HepG2 (cell line): ENCODE data around the gene SGPP1. TPM values are rescaled to one million over a fixed set of nuclear protein-coding genes. Genes with fewer than 3 reads are reported as not detected.

ENCODE experiments used
- BRD4 ChIP-seq: sonication (generic); formaldehyde crosslinking; IDR thresholded peaks from 2 replicates; pipeline ENCODE4 v1.4.0; 2020; ENCODE audit warnings: missing genetic modification reagents
- CEBPB ChIP-seq: IDR thresholded peaks from 2 replicates; pipeline ENCODE4 v1.6.1; 2011; ENCODE audit warnings: low read depth, low read length, improper control_type of control experiment, borderline replicate concordance
- CREBL2 ChIP-seq: sonication (generic); formaldehyde crosslinking; IDR thresholded peaks from 2 replicates; pipeline ENCODE4 v1.8.1; 2023; ENCODE audit warnings: missing genetic modification reagents, mild to moderate bottlenecking, borderline replicate concordance
- CREM ChIP-seq, 2 experiments: sonication (generic) in 1 of 2; formaldehyde crosslinking in 1 of 2; IDR thresholded peaks; 2 replicates each; pipeline versions ENCODE4 v1.4.0 to v1.6.1; 2016 to 2020; ENCODE audit warnings: antibody characterized with exemption in 1 of 2, mild to moderate bottlenecking in 1 of 2, missing genetic modification reagents in 1 of 2
- ETS1 ChIP-seq: sonication (generic); formaldehyde crosslinking; IDR thresholded peaks from 2 replicates; pipeline ENCODE4 v1.4.0; 2020; ENCODE audit warnings: missing genetic modification reagents
- FOXK2 ChIP-seq: fragments of 450-650 bp; IDR thresholded peaks from 2 replicates; pipeline ENCODE4 v1.6.1; 2016
- HOXA3 ChIP-seq: sonication (generic); formaldehyde crosslinking; IDR thresholded peaks from 2 replicates; pipeline ENCODE4 v1.5.0; 2020; ENCODE audit warnings: missing genetic modification reagents
- KDM4B ChIP-seq: sonication (generic); formaldehyde crosslinking; IDR thresholded peaks from 2 replicates; pipeline ENCODE4 v1.4.0; 2020; ENCODE audit warnings: missing genetic modification reagents
- MAFK ChIP-seq, 2 experiments: IDR thresholded peaks in 1 of 2; conservative IDR thresholded peaks in 1 of 2; 2 replicates each; pipeline ENCODE4 v1.6.1; 2011; ENCODE audit warnings: improper control_type of control experiment in 2 of 2, low read length in 2 of 2
- MZF1 ChIP-seq: sonication (generic); formaldehyde crosslinking; IDR thresholded peaks from 2 replicates; pipeline ENCODE4 v1.8.1; 2023; ENCODE audit warnings: mild to moderate bottlenecking, missing genetic modification reagents, borderline replicate concordance
- RARA ChIP-seq: IDR thresholded peaks from 2 replicates; pipeline ENCODE4 v1.6.1; 2016; ENCODE audit warnings: missing genetic modification reagents, missing compliant biosample characterization
- RFXAP ChIP-seq: sonication (generic); formaldehyde crosslinking; IDR thresholded peaks from 2 replicates; pipeline ENCODE4 v1.4.0; 2020; ENCODE audit warnings: missing genetic modification reagents, borderline replicate concordance
- SOX5 ChIP-seq: IDR thresholded peaks from 2 replicates; pipeline ENCODE4 v1.6.1; 2016; ENCODE audit warnings: borderline replicate concordance
- U2AF2 ChIP-seq: fragments of 200-400 bp; formaldehyde crosslinking; IDR thresholded peaks from 2 replicates; pipeline ENCODE4 v1.6.1; 2017; ENCODE audit warnings: low read depth, mild to moderate bottlenecking, low read length
- ZBTB4 ChIP-seq: sonication (generic); formaldehyde crosslinking; IDR thresholded peaks from 2 replicates; pipeline ENCODE4 v1.4.0; 2020; ENCODE audit warnings: missing genetic modification reagents, mild to moderate bottlenecking, borderline replicate concordance
- ZGPAT ChIP-seq: IDR thresholded peaks from 2 replicates; pipeline ENCODE4 v1.6.1; 2016; ENCODE audit warnings: mild to moderate bottlenecking
- ZNF17 ChIP-seq: sonication (generic); formaldehyde crosslinking; IDR thresholded peaks from 2 replicates; pipeline ENCODE4 v1.5.0; 2020; ENCODE audit warnings: mild to moderate bottlenecking, missing genetic modification reagents
- ZNF205 ChIP-seq: IDR thresholded peaks from 2 replicates; pipeline ENCODE4 v1.6.1; 2018; ENCODE audit warnings: missing biosample characterization, missing genetic modification reagents
- ZNF235 ChIP-seq: sonication (generic); formaldehyde crosslinking; IDR thresholded peaks from 2 replicates; pipeline ENCODE4 v1.8.1; 2023; ENCODE audit warnings: mild to moderate bottlenecking, missing genetic modification reagents, borderline replicate concordance
- ZNF430 ChIP-seq: sonication (generic); formaldehyde crosslinking; IDR thresholded peaks from 2 replicates; pipeline ENCODE4 v1.9.0; 2021; ENCODE audit warnings: mild to moderate bottlenecking, missing genetic modification reagents
- ZNF580 ChIP-seq: IDR thresholded peaks from 2 replicates; pipeline ENCODE4 v1.6.1; 2016; ENCODE audit warnings: low read depth, borderline replicate concordance
- ZNF75D ChIP-seq: sonication (generic); formaldehyde crosslinking; IDR thresholded peaks from 2 replicates; pipeline ENCODE4 v1.8.1; 2023; ENCODE audit warnings: missing genetic modification reagents, mild to moderate bottlenecking, borderline replicate concordance
- ZNF878 ChIP-seq: sonication (generic); formaldehyde crosslinking; IDR thresholded peaks from 2 replicates; pipeline ENCODE4 v1.8.1; 2023; ENCODE audit warnings: mild to moderate bottlenecking, missing genetic modification reagents, moderate library complexity
- polyA plus RNA-seq, 8 experiments: library from polyadenylated mRNA; depleted of rRNA in 3 of 8; stranded (reverse) in 7 of 8; unstranded in 1 of 8; fragments of >200 nt; fragmentation: Illumina TruSeq in 4 of 8; extraction: Trizol in 4 of 8; gene quantifications; 2 replicates each; pipeline versions ENCODE4 v1.2.1 to v1.2.3, GENCODE V29; 2011 to 2016; ENCODE audit warnings: low read depth in 4 of 8, missing spikeins in 1 of 8, mixed read lengths in 1 of 8; ENCODE audit not compliant: insufficient read depth in 1 of 8
- total RNA-seq, 5 experiments: library from RNA; depleted of rRNA; stranded (reverse); fragments of >200 nt; fragmentation: Illumina TruSeq; extraction: Trizol; gene quantifications; 2 replicates each; pipeline ENCODE4 v1.2.3, GENCODE V29; 2016; ENCODE audit warnings: low read depth in 1 of 5

The SGPP1 gene
- total and polyA plus RNA-seq, 2 of the 13 experiments (the other 11 are each of a cell fraction or from before 2014, with no cell fraction given), result 6.4 to 6.8 TPM

- TF ChIP-seq ZBTB4 (CRISPR knock-in tag) (peak; percentile 91; the same call in 1 of the 2 replicates), ZNF205 (no peak), ETS1 (CRISPR knock-in tag) (no peak), SOX5 (CRISPR knock-in tag) (peak; percentile 56; the same call in 1 of the 2 replicates), CREBL2 (CRISPR knock-in tag) (peak; percentile 93; the same call in 1 of the 2 replicates), ZNF580 (CRISPR knock-in tag) (peak; percentile 94; the same call in 1 of the 2 replicates), U2AF2 (0 out of 2 replicates have a peak, but pooled peaks have one; percentile 23), MAFK (conservative IDR thresholded peaks at IDR 0.05 in 1 of 2, IDR thresholded peaks at IDR 0.05 in 1 of 2; ENCODE audit: low read length in 2 of 2) (no peak), ZGPAT (CRISPR knock-in tag) (peak; percentile 87; the same call in 1 of the 2 replicates), HOXA3 (CRISPR knock-in tag) (peak; percentile 78), CREM (IDR thresholded peaks at IDR 0.05) (peak; percentile 85; the same call in 1 of the 2 replicates), CREM (CRISPR knock-in tag; IDR thresholded peaks at IDR 0.05) (no peak), RARA (CRISPR knock-in tag) (peak; percentile 54), ZNF75D (CRISPR knock-in tag) (no peak), ZNF878 (CRISPR knock-in tag) (peak; percentile 90), KDM4B (CRISPR knock-in tag) (0 out of 2 replicates have a peak, but pooled peaks have one; percentile 11), RFXAP (CRISPR knock-in tag) (peak; percentile 75), CEBPB (peak; percentile 62), FOXK2 (no peak), BRD4 (CRISPR knock-in tag) (peak; percentile 58; the same call in 1 of the 2 replicates), ZNF235 (CRISPR knock-in tag) (no peak; the same call in 1 of the 2 replicates), ZNF430 (CRISPR knock-in tag) (peak; percentile 95), ZNF17 (CRISPR knock-in tag) (0 out of 2 replicates have a peak, but pooled peaks have one; percentile 20), MZF1 (CRISPR knock-in tag) (peak; percentile 92; the same call in 1 of the 2 replicates)
These were observed 86.2 kb downstream of the SGPP1 start, which contains the start of gene WDR89 (continued) for GRCh38 chr14:63641473-63642228.
